IMR-90 (cell line): ENCODE results near the gene GPR27. TPM values are rescaled to one million over a fixed set of nuclear protein-coding genes. Genes with fewer than 3 reads are reported as not detected.

ENCODE experiments used
- ATAC-seq: fragments of 200-7000 bp; cut with Tn5 transposase; 2 replicates; pipeline ENCODE4 v1.9.1; 2020; ENCODE audit warnings: low read depth, mild to moderate bottlenecking, moderate library complexity
- BruUV-seq: library from RNA; stranded (reverse); fragments of 400-500 nt; replicated peaks from 2 replicates; lab custom pipeline; 2021; lab: Mats Ljungman, UMichigan
- CTCF ChIA-PET: fragments of 300-600 bp; formaldehyde crosslinking; extraction: SDS; loops from one replicate; lab custom pipeline; 2021; ENCODE audit warnings: antibody characterized with exemption; lab: Yijun Ruan, JAX
- POLR2A ChIA-PET: fragments of 300-600 bp; sonication (Branson Sonifier 250); formaldehyde crosslinking; loops from one replicate; lab custom pipeline; 2022; ENCODE audit warnings: antibody characterized with exemption; ENCODE audit not compliant: unreplicated experiment; lab: Charles Lee
- DNase-seq: peaks from one replicate; pipeline ENCODE4 v3.0.0; 2013
- H2AFZ ChIP-seq: replicated peaks from 2 replicates; pipeline ENCODE3; 2013; ENCODE audit warnings: low read length, mild to moderate bottlenecking; ENCODE audit not compliant: poor library complexity
- H2AK5ac ChIP-seq: 2 replicates; pipeline ENCODE4 v1.6.1; 2013; ENCODE audit warnings: low read depth, low read length, inconsistent platforms
- H2AK9ac ChIP-seq: replicated peaks from 2 replicates; pipeline ENCODE3; 2013; ENCODE audit warnings: mild to moderate bottlenecking, low read depth, low read length, moderate library complexity; ENCODE audit not compliant: poor library complexity
- H2BK120ac ChIP-seq: 2 replicates; pipeline ENCODE4 v1.6.1; 2013; ENCODE audit warnings: low read depth, low read length, inconsistent platforms
- H2BK15ac ChIP-seq: 3 replicates; pipeline ENCODE4 v1.6.1; 2013; ENCODE audit warnings: low read depth, low read length, inconsistent platforms
- H2BK20ac ChIP-seq: 2 replicates; pipeline ENCODE4 v1.6.1; 2013; ENCODE audit warnings: low read depth, mild to moderate bottlenecking, inconsistent platforms, low read length, moderate library complexity
- H2BK5ac ChIP-seq: 2 replicates; pipeline ENCODE4 v1.6.1; 2013; ENCODE audit warnings: mild to moderate bottlenecking, low read depth, low read length, inconsistent platforms; ENCODE audit not compliant: poor library complexity, severe bottlenecking
- H3K14ac ChIP-seq: replicated peaks from 2 replicates; pipeline ENCODE4 v1.6.1; 2013; ENCODE audit warnings: low read depth, low read length, inconsistent platforms
- H3K18ac ChIP-seq: 2 replicates; pipeline ENCODE4 v1.6.1; 2013; ENCODE audit warnings: low read depth, low read length, control low read depth
- H3K23ac ChIP-seq: 2 replicates; pipeline ENCODE4 v1.6.1; 2013; ENCODE audit warnings: low read depth, low read length, inconsistent platforms
- H3K27ac ChIP-seq: 2 replicates; pipeline ENCODE4 v1.5.1; 2013; ENCODE audit warnings: mild to moderate bottlenecking, control low read depth, low read length; ENCODE audit not compliant: insufficient read depth
- H3K27me3 ChIP-seq: 2 replicates; pipeline ENCODE4 v1.6.1; 2013; ENCODE audit warnings: low read length; ENCODE audit not compliant: control insufficient read depth, insufficient read depth
- H3K36me3 ChIP-seq: 2 replicates; pipeline ENCODE4 v1.6.1; 2013; ENCODE audit warnings: low read length, mixed read lengths; ENCODE audit not compliant: control insufficient read depth, insufficient read depth
- H3K4ac ChIP-seq: 2 replicates; pipeline ENCODE4 v1.6.1; 2013; ENCODE audit warnings: low read depth, low read length, inconsistent platforms
- H3K4me1 ChIP-seq: 2 replicates; pipeline ENCODE4 v1.6.1; 2013; ENCODE audit warnings: low read length, mixed read lengths; ENCODE audit not compliant: control insufficient read depth, insufficient read depth
- H3K4me2 ChIP-seq: 2 replicates; pipeline ENCODE4 v1.6.1; 2013; ENCODE audit warnings: low read depth, mild to moderate bottlenecking, control low read depth, low read length, moderate library complexity
- H3K4me3 ChIP-seq: 2 replicates; pipeline ENCODE4 v1.5.1; 2013; ENCODE audit warnings: low read depth, mild to moderate bottlenecking, control low read depth, low read length, moderate library complexity; ENCODE audit not compliant: insufficient read depth
- H3K56ac ChIP-seq: 2 replicates; pipeline ENCODE4 v1.6.1; 2013; ENCODE audit warnings: low read length, inconsistent platforms; ENCODE audit not compliant: insufficient read depth; ENCODE audit errors: extremely low read depth
- H3K79me1 ChIP-seq, 2 experiments: 2 replicates each; pipeline ENCODE4 v1.6.1; 2013; ENCODE audit warnings: low read length in 2 of 2, inconsistent platforms in 1 of 2, low read depth in 1 of 2
- H3K9ac ChIP-seq: 2 replicates; pipeline ENCODE4 v1.6.1; 2013; ENCODE audit warnings: low read depth, low read length, control low read depth
- H3K9me1 ChIP-seq: 2 replicates; pipeline ENCODE4 v1.6.1; 2013; ENCODE audit warnings: low read length, inconsistent platforms; ENCODE audit not compliant: insufficient read depth
- H3K9me3 ChIP-seq: 2 replicates; pipeline ENCODE4 v1.6.1; 2013; ENCODE audit warnings: low read length; ENCODE audit not compliant: control insufficient read depth, insufficient read depth
- H4K20me1 ChIP-seq: 2 replicates; pipeline ENCODE4 v1.6.1; 2013; ENCODE audit warnings: low read length, inconsistent platforms; ENCODE audit not compliant: insufficient read depth
- H4K5ac ChIP-seq: 2 replicates; pipeline ENCODE4 v1.6.1; 2013; ENCODE audit warnings: mild to moderate bottlenecking, low read depth, low read length, control low read depth
- H4K8ac ChIP-seq, 2 experiments: 2 replicates each; pipeline ENCODE4 v1.6.1; 2013; ENCODE audit warnings: low read depth in 2 of 2, low read length in 2 of 2, control low read depth in 1 of 2, inconsistent platforms in 1 of 2
- H4K91ac ChIP-seq: 2 replicates; pipeline ENCODE4 v1.6.1; 2013; ENCODE audit warnings: low read depth, low read length, inconsistent platforms; ENCODE audit not compliant: insufficient read depth
- CTCF ChIP-seq: conservative IDR thresholded peaks from 2 replicates; pipeline ENCODE4 v1.5.1; 2012; ENCODE audit warnings: mild to moderate bottlenecking, low read depth, low read length, improper control_type of control experiment
- FOS ChIP-seq: fragments of 150-350 bp; IDR thresholded peaks from 2 replicates; pipeline ENCODE4 v1.6.1; 2016; ENCODE audit warnings: low read depth, low read length
- MXI1 ChIP-seq: IDR thresholded peaks from 2 replicates; pipeline ENCODE4 v1.6.1; 2012; ENCODE audit warnings: low read depth, mild to moderate bottlenecking, low read length, moderate library complexity, borderline replicate concordance
- NFE2L2 ChIP-seq: fragments of 150-350 bp; IDR thresholded peaks from 2 replicates; pipeline ENCODE4 v1.6.1; 2016; ENCODE audit warnings: low read depth, mild to moderate bottlenecking, low read length
- POLR2A ChIP-seq: IDR thresholded peaks from 2 replicates; pipeline ENCODE4 v1.6.1; 2012; ENCODE audit warnings: mild to moderate bottlenecking, low read depth, low read length
- RCOR1 ChIP-seq: IDR thresholded peaks from 2 replicates; pipeline ENCODE4 v1.6.1; 2012; ENCODE audit warnings: mild to moderate bottlenecking, low read length, improper control_type of control experiment; ENCODE audit not compliant: insufficient replicate concordance
- RFX5 ChIP-seq: IDR thresholded peaks from 2 replicates; pipeline ENCODE4 v1.8.0; 2012; ENCODE audit warnings: low read depth, mild to moderate bottlenecking, low read length, moderate library complexity
- SMC3 ChIP-seq: fragments of 150-350 bp; IDR thresholded peaks from 2 replicates; pipeline ENCODE4 v1.6.1; 2016; ENCODE audit warnings: low read depth, mild to moderate bottlenecking, antibody characterized with exemption, low read length, moderate library complexity
- dilution Hi-C: fragments of 300-500 bp; cut with HindIII; formaldehyde crosslinking; loops from one replicate; pipeline ENCODE4 v1.14.3; 2018; ENCODE audit warnings: low sequenced_read_pairs; ENCODE audit not compliant: unreplicated experiment
- in situ Hi-C: fragments of 300-500 bp; cut with MboI; formaldehyde crosslinking; loops from 3 replicates; pipeline ENCODE4 v1.14.3; 2019; ENCODE audit warnings: low sequenced_read_pairs, inconsistent platforms, mixed read lengths
- intact Hi-C: fragments of 100-400 bp; cut with micrococcal nuclease; formaldehyde crosslinking; loops from 2 replicates; pipeline ENCODE4 v1.10.0; 2022
- polyA plus RNA-seq, 3 experiments: library from polyadenylated mRNA; depleted of rRNA; stranded (reverse); fragments of >200 nt; gene quantifications; 2 replicates each; pipeline ENCODE4 v1.2.3, GENCODE V29; 2012; ENCODE audit warnings: low replicate concordance in 1 of 3
- total RNA-seq: library from RNA; depleted of rRNA; stranded (reverse); fragments of >200 nt; gene quantifications from 2 replicates; pipeline ENCODE4 v1.2.3, GENCODE V29; 2012

The GPR27 gene
- total and polyA plus RNA-seq, 2 of the 4 experiments (the other 2 are of a cell fraction): not detected

GRCh38 chr3:71724171-71724453, 29.5 kb upstream of the GPR27 start:
- no peak overlapping the region for H2BK15ac ChIP-seq
- no peaks in the 10 kb centered on the region for H3K9me3 ChIP-seq
- ChIA-PET POLR2A (interaction anchor here (0.6 kb wide), 1 partner anchor 776 kb away, joined by 3 read pairs; no protein-coding TSS in a partner anchor), CTCF (interaction anchor here (1.6 kb wide), 1 partner anchor 13 kb away, joined by 6 read pairs; no protein-coding TSS in a partner anchor)
- H4K91ac ChIP-seq: no peak overlapping the region
- H3K4me3 ChIP-seq: no peak overlapping the region
- H3K79me1 ChIP-seq: no peaks in the 10 kb centered on the region
- no peak overlapping the region for H3K9ac ChIP-seq
- no peak overlapping the region for H4K8ac ChIP-seq
- no peak overlapping the region for H3K23ac ChIP-seq
- no peak overlapping the region for H2AK5ac ChIP-seq
- peaks cover 2% of the 10 kb centered on the region; the same call in 1 of the 2 replicates for H3K4me1 ChIP-seq
- intact Hi-C loops: no loop called here
- no peak overlapping the region for H2BK120ac ChIP-seq
- BruUV-seq: no TSS peak
- ATAC-seq (no peak), DNase-seq (no peak)
- peak overlapping the region; percentile 91 for H3K4me2 ChIP-seq
- H3K14ac ChIP-seq: no peak overlapping the region
- H2AK9ac ChIP-seq: no peak overlapping the region
- H4K5ac ChIP-seq: no peak overlapping the region
- peaks cover 61% of the 10 kb centered on the region for H3K27me3 ChIP-seq
- H3K36me3 ChIP-seq: no peaks in the 10 kb centered on the region
- no peak overlapping the region for H2BK5ac ChIP-seq
- no peak overlapping the region for H2AFZ ChIP-seq
- no peaks in the 10 kb centered on the region for H4K20me1 ChIP-seq
- dilution Hi-C loops: no loop called here
- no peak overlapping the region for H3K56ac ChIP-seq
- no peak overlapping the region for H3K4ac ChIP-seq
- H2BK20ac ChIP-seq: no peak overlapping the region
- no peak overlapping the region for H3K27ac ChIP-seq
- TF ChIP-seq RCOR1 (no peak), NFE2L2 (no peak), SMC3 (no peak), FOS (no peak), RFX5 (no peak), MXI1 (no peak), POLR2A (no peak), CTCF (no peak)
- H3K18ac ChIP-seq: no peak overlapping the region
- in situ Hi-C loops: loop anchor here (5.0 to 10.0 kb wide), 2 partner anchors 1098 to 1351 kb away; no protein-coding TSS in a partner anchor
- peaks cover 3% of the 10 kb centered on the region; the same call in 1 of the 2 replicates for H3K9me1 ChIP-seq
